ENCODE results near the gene RPL21. TPM values are rescaled to one million over a fixed set of nuclear protein-coding genes. Genes with fewer than 3 reads are reported as not detected.

Gene RPL21
- total RNA-seq, 1 experiment from 2014 or later, result 986 TPM

DNA sequence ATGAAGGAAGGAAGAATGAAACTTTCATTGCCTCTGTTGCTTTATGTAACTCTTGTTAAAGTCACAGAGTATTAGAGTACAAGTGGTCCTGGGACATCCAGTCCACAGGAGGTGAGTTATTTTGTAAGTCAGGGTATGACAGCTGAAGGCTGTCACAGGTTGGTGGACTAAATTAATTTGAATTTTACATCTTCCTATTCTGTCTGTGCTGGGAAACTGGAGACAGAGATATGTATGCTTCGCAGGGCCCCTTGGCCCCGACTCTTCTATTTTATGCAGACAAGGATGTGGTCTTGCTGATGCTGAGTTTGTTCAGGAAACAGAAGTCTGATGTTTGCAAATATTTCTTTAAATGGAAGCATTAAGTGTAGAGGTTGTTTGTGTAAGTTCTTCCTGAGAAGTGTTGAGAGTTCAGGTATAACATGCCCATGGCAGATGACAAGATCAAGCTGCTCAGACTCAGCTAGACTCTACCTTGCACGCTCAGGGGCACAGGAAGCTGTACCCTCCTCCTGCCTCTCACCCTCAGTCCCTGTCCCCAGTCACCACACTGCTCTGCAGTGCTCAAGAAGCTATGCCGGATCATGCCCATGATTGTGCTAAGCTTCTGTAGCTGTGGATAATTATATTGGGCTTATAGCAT is 42.6 kb downstream of the RPL21 start:
- H3K27me3 ChIP-seq (replicated peaks; ENCODE audit: insufficient read depth, low read depth, low read length, poor library complexity), result peaks cover 11% of the 10 kb centered on the region
- POLR2A ChIA-PET (ENCODE audit: low non-redundant PET), result no interaction called here
- no peaks in the 10 kb centered on the region for H3K36me3 ChIP-seq (ENCODE audit: insufficient read depth, low read length, poor library complexity, severe bottlenecking)
- no peaks in the 10 kb centered on the region for H3K4me1 ChIP-seq (ENCODE audit: insufficient read depth, low read length, poor library complexity, severe bottlenecking)
- DNase-seq (ENCODE audit: low spot score), result no peak
- no peak overlapping the region for H3K4me3 ChIP-seq (ENCODE audit: low read depth, low read length, poor library complexity, severe bottlenecking)
- CTCF ChIA-PET, result no interaction called here
- H3K27ac ChIP-seq (ENCODE audit: low read depth, low read length, poor library complexity, severe bottlenecking), result no peak overlapping the region
- no peaks in the 10 kb centered on the region for H3K9me3 ChIP-seq (ENCODE audit: low read depth, low read length, poor library complexity, severe bottlenecking)
- intact Hi-C loops (cut with micrococcal nuclease; ENCODE audit: unreplicated experiment), result no loop called here
- no TSS peak for BruUV-seq (replicated peaks)
- no peak for TF ChIP-seq EZH2 (IDR thresholded peaks at IDR 0.05; ENCODE audit: borderline replicate concordance, low read depth, low read length, poor library complexity, severe bottlenecking)
- TF ChIP-seq, protein P1, sequence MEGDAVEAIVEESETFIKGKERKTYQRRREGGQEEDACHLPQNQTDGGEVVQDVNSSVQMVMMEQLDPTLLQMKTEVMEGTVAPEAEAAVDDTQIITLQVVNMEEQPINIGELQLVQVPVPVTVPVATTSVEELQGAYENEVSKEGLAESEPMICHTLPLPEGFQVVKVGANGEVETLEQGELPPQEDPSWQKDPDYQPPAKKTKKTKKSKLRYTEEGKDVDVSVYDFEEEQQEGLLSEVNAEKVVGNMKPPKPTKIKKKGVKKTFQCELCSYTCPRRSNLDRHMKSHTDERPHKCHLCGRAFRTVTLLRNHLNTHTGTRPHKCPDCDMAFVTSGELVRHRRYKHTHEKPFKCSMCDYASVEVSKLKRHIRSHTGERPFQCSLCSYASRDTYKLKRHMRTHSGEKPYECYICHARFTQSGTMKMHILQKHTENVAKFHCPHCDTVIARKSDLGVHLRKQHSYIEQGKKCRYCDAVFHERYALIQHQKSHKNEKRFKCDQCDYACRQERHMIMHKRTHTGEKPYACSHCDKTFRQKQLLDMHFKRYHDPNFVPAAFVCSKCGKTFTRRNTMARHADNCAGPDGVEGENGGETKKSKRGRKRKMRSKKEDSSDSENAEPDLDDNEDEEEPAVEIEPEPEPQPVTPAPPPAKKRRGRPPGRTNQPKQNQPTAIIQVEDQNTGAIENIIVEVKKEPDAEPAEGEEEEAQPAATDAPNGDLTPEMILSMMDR (conservative IDR thresholded peaks at IDR 0.05; ENCODE audit: low read depth, low read length), result no peak

DNA sequence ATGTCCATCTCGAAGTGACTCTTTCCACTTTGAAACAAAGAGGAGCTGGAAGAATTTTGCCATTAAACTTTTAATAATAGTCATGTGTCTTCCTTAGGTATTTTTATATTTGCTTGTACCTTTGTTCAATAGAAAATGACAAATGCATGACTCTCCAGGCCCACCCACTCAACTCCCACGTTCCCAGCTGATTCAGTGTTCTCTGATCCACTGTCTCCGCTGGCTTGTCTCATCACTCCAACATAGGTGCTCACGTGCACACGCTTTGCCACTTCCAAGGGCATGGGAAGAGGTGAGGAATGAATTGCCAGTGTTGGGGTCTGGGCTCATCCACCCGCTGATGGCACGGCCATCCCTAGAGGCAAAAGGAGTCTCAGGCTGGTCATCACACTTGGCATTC is 43.7 kb downstream of the RPL21 start:
- H3K4me1 ChIP-seq (ENCODE audit: insufficient read depth, low read length, poor library complexity, severe bottlenecking), result no peaks in the 10 kb centered on the region
- DNase-seq (ENCODE audit: low spot score), result no peak
- ChIA-PET CTCF (no interaction called here), POLR2A (ENCODE audit: low non-redundant PET) (no interaction called here)
- H3K9me3 ChIP-seq (ENCODE audit: low read depth, low read length, poor library complexity, severe bottlenecking), result no peaks in the 10 kb centered on the region
- peaks cover 11% of the 10 kb centered on the region for H3K27me3 ChIP-seq (replicated peaks; ENCODE audit: insufficient read depth, low read depth, low read length, poor library complexity)
- H3K4me3 ChIP-seq (ENCODE audit: low read depth, low read length, poor library complexity, severe bottlenecking), result no peak overlapping the region
- TF ChIP-seq EZH2 (IDR thresholded peaks at IDR 0.05; ENCODE audit: borderline replicate concordance, low read depth, low read length, poor library complexity, severe bottlenecking), result no peak
- TF ChIP-seq, protein P1 (conservative IDR thresholded peaks at IDR 0.05; ENCODE audit: low read depth, low read length), result no peak
- intact Hi-C loops (cut with micrococcal nuclease; ENCODE audit: unreplicated experiment), result no loop called here
- H3K36me3 ChIP-seq (ENCODE audit: insufficient read depth, low read length, poor library complexity, severe bottlenecking), result no peaks in the 10 kb centered on the region
- no TSS peak for BruUV-seq (replicated peaks)
- no peak overlapping the region for H3K27ac ChIP-seq (ENCODE audit: low read depth, low read length, poor library complexity, severe bottlenecking)

DNA sequence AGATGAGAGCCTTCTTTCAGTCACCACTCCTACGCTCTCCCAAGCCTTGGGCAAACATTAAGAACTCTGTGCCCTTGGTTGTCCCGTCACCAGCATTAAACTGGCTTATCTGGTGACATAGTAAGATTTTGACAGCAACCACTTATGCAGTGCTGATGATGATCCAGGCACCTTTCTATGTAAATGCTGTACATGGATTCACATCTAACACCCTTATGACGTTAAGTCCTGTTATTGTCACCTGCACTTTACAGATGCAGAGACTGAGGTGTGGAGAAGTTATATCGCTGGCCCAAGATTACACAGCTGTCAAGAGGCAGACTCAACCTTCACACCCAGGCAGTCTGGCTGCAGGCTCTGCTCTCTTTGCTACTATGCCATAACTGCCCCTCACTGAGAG is 44.3 kb downstream of the RPL21 start:
- ChIA-PET POLR2A (ENCODE audit: low non-redundant PET) (no interaction called here), CTCF (no interaction called here)
- no peak overlapping the region for H3K27ac ChIP-seq (ENCODE audit: low read depth, low read length, poor library complexity, severe bottlenecking)
- BruUV-seq (replicated peaks), result no TSS peak
- intact Hi-C loops (cut with micrococcal nuclease; ENCODE audit: unreplicated experiment), result no loop called here
- H3K4me3 ChIP-seq (ENCODE audit: low read depth, low read length, poor library complexity, severe bottlenecking), result no peak overlapping the region
- no peaks in the 10 kb centered on the region for H3K36me3 ChIP-seq (ENCODE audit: insufficient read depth, low read length, poor library complexity, severe bottlenecking)
- H3K4me1 ChIP-seq (ENCODE audit: insufficient read depth, low read length, poor library complexity, severe bottlenecking), result no peaks in the 10 kb centered on the region
- DNase-seq (ENCODE audit: low spot score), result no peak
- TF ChIP-seq, protein P1 (conservative IDR thresholded peaks at IDR 0.05; ENCODE audit: low read depth, low read length), result no peak
- TF ChIP-seq EZH2 (IDR thresholded peaks at IDR 0.05; ENCODE audit: borderline replicate concordance, low read depth, low read length, poor library complexity, severe bottlenecking), result no peak
- H3K27me3 ChIP-seq (replicated peaks; ENCODE audit: insufficient read depth, low read depth, low read length, poor library complexity), result peaks cover 11% of the 10 kb centered on the region
- H3K9me3 ChIP-seq (ENCODE audit: low read depth, low read length, poor library complexity, severe bottlenecking), result no peaks in the 10 kb centered on the region

Measured in A673 (cell line).